Panc1 (cell line): Measurements from ENCODE around the gene ZNF808. TPM values are rescaled to one million over a fixed set of nuclear protein-coding genes. Genes with fewer than 3 reads are reported as not detected.
"Not testable (repeated sequence)": the region's sequence is repeated elsewhere in the genome, so short reads cannot be mapped to it uniquely, and the experiment has no call there.

Experiments
- ATAC-seq: fragments of 200-7000 bp; cut with Tn5 transposase; 2 replicates; pipeline ENCODE4 v1.9.1; 2020; ENCODE audit warnings: mild to moderate bottlenecking, moderate library complexity
- BruUV-seq: library from RNA; stranded (reverse); fragments of 400-500 nt; replicated peaks from 2 replicates; lab custom pipeline; 2021; lab: Mats Ljungman, UMichigan
- CTCF ChIA-PET: fragments of 300-600 bp; sonication (Branson Sonifier 250); formaldehyde crosslinking; loops from one replicate; lab custom pipeline; 2022; ENCODE audit warnings: antibody characterized with exemption; lab: Charles Lee
- POLR2A ChIA-PET: fragments of 300-600 bp; sonication (Branson Sonifier 250); formaldehyde crosslinking; loops from one replicate; lab custom pipeline; 2022; ENCODE audit warnings: antibody characterized with exemption; lab: Charles Lee
- DNase-seq: peaks from one replicate; pipeline ENCODE4 v3.0.0-alpha.2; 2010; ENCODE audit warnings: low read depth, low spot score
- H3K27ac ChIP-seq: 2 replicates; pipeline ENCODE4 v1.5.1; 2011; ENCODE audit warnings: mild to moderate bottlenecking, low read length, inconsistent platforms
- H3K27me3 ChIP-seq: fragments of 200-500 bp; sonication (Bioruptor generic); 2 replicates; pipeline ENCODE4 v1.6.0; 2014; ENCODE audit warnings: low read length, inconsistent platforms; ENCODE audit not compliant: control insufficient read depth, insufficient read depth
- H3K36me3 ChIP-seq: fragments of 200-500 bp; sonication (Bioruptor generic); 2 replicates; pipeline ENCODE4 v1.5.1; 2014; ENCODE audit warnings: inconsistent platforms, mild to moderate bottlenecking, low read length, moderate library complexity; ENCODE audit not compliant: control insufficient read depth, insufficient read depth
- H3K4me1 ChIP-seq: 2 replicates; pipeline ENCODE4 v1.5.1; 2011; ENCODE audit warnings: inconsistent platforms, mild to moderate bottlenecking, low read length, moderate library complexity; ENCODE audit not compliant: control insufficient read depth, insufficient read depth
- H3K4me3 ChIP-seq, 2 experiments: 2 replicates each; pipeline ENCODE4 v1.5.1; 2011 to 2012; ENCODE audit warnings: low read depth in 2 of 2, low read length in 2 of 2, mild to moderate bottlenecking in 2 of 2, inconsistent platforms in 1 of 2, moderate library complexity in 1 of 2
- H3K9me3 ChIP-seq: fragments of 200-500 bp; sonication (Bioruptor generic); 2 replicates; pipeline ENCODE4 v1.5.1; 2014; ENCODE audit warnings: low read depth, mild to moderate bottlenecking, inconsistent platforms, low read length, moderate library complexity; ENCODE audit not compliant: control insufficient read depth, insufficient read depth
- POLR2AphosphoS5 ChIP-seq: IDR thresholded peaks from 2 replicates; pipeline ENCODE4 v1.6.1; 2012; ENCODE audit warnings: mild to moderate bottlenecking, low read depth, low read length, moderate library complexity
- SIN3A ChIP-seq: IDR thresholded peaks from 2 replicates; pipeline ENCODE4 v1.6.1; 2012; ENCODE audit warnings: low read depth, mild to moderate bottlenecking, low read length, moderate library complexity, borderline replicate concordance; ENCODE audit not compliant: insufficient read depth
- TCF7L2 ChIP-seq: IDR thresholded peaks from 2 replicates; pipeline ENCODE4 v1.6.1; 2011; ENCODE audit warnings: mild to moderate bottlenecking, low read depth, low read length, inconsistent platforms
- in situ Hi-C: cut with HindIII; loops from 2 replicates; pipeline ENCODE4 v1.10.0; 2016; ENCODE audit warnings: low sequenced_read_pairs, low pct_unique_long_range_greater_than_20kb
- intact Hi-C: fragments of 100-400 bp; cut with micrococcal nuclease; formaldehyde crosslinking; loops from one replicate; pipeline ENCODE4 v1.10.0; 2022; ENCODE audit not compliant: unreplicated experiment
- total RNA-seq: library from RNA; stranded (reverse); gene quantifications from one replicate; pipeline ENCODE4 v1.2.1, GENCODE V29; 2021; ENCODE audit not compliant: unreplicated experiment
- TF ChIP-seq, protein P1 (sequence below), 2 experiments: IDR thresholded peaks; 2 replicates each; pipeline ENCODE4 v1.6.1; 2011 to 2012; ENCODE audit warnings: low read depth in 2 of 2, control low read depth in 1 of 2, low read length in 1 of 2, mild to moderate bottlenecking in 1 of 2, moderate library complexity in 1 of 2; ENCODE audit not compliant: insufficient read depth in 1 of 2
- TF ChIP-seq, protein P2 (sequence below): fragments of 450-650 bp; IDR thresholded peaks from 2 replicates; pipeline ENCODE4 v1.5.1; 2017; ENCODE audit warnings: mild to moderate bottlenecking

Gene ZNF808
- total RNA-seq, 1 experiment from 2014 or later, result 19.1 TPM

DNA sequence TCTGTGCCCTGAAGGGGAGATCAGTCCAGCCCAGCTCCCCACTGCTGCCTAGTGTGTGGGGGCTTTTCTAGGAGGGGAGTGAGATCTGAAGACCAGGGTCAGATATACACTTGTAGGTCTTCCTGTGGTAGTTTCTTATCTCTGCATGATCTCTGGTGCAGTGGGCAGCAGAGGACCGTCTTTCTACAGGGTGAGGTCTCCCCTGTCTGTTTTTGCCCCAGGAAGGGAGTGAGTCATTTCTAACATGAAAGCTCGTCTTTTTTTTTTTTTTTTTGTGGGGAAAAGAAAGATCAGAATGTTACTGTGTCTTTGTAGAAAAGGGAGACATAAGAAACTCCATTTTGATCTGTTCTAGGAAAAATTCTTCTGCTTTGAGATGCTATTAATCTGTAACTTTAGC lies 8.8 kb upstream of the ZNF808 start:
- Histone ChIP-seq H3K4me1 (no peaks in the 10 kb centered on the region), H3K9me3 (no peaks in the 10 kb centered on the region), H3K4me3 (no peak overlapping the region), H3K27ac (no peak overlapping the region), H3K36me3 (no peaks in the 10 kb centered on the region), H3K27me3 (no peaks in the 10 kb centered on the region)
- DNase-seq (no peak), ATAC-seq (no peak)
- ChIA-PET POLR2A (no interaction called here), CTCF (no interaction called here)
- TF ChIP-seq TCF7L2, result no peak
- no peak for TF ChIP-seq POLR2AphosphoS5
- TF ChIP-seq, protein P1, sequence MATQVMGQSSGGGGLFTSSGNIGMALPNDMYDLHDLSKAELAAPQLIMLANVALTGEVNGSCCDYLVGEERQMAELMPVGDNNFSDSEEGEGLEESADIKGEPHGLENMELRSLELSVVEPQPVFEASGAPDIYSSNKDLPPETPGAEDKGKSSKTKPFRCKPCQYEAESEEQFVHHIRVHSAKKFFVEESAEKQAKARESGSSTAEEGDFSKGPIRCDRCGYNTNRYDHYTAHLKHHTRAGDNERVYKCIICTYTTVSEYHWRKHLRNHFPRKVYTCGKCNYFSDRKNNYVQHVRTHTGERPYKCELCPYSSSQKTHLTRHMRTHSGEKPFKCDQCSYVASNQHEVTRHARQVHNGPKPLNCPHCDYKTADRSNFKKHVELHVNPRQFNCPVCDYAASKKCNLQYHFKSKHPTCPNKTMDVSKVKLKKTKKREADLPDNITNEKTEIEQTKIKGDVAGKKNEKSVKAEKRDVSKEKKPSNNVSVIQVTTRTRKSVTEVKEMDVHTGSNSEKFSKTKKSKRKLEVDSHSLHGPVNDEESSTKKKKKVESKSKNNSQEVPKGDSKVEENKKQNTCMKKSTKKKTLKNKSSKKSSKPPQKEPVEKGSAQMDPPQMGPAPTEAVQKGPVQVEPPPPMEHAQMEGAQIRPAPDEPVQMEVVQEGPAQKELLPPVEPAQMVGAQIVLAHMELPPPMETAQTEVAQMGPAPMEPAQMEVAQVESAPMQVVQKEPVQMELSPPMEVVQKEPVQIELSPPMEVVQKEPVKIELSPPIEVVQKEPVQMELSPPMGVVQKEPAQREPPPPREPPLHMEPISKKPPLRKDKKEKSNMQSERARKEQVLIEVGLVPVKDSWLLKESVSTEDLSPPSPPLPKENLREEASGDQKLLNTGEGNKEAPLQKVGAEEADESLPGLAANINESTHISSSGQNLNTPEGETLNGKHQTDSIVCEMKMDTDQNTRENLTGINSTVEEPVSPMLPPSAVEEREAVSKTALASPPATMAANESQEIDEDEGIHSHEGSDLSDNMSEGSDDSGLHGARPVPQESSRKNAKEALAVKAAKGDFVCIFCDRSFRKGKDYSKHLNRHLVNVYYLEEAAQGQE (IDR thresholded peaks at IDR 0.05; ENCODE audit: insufficient read depth in 1 of 2, low read depth in 2 of 2, low read length in 1 of 2), result no peak
- TF ChIP-seq SIN3A, result no peak
- TF ChIP-seq, protein P2, sequence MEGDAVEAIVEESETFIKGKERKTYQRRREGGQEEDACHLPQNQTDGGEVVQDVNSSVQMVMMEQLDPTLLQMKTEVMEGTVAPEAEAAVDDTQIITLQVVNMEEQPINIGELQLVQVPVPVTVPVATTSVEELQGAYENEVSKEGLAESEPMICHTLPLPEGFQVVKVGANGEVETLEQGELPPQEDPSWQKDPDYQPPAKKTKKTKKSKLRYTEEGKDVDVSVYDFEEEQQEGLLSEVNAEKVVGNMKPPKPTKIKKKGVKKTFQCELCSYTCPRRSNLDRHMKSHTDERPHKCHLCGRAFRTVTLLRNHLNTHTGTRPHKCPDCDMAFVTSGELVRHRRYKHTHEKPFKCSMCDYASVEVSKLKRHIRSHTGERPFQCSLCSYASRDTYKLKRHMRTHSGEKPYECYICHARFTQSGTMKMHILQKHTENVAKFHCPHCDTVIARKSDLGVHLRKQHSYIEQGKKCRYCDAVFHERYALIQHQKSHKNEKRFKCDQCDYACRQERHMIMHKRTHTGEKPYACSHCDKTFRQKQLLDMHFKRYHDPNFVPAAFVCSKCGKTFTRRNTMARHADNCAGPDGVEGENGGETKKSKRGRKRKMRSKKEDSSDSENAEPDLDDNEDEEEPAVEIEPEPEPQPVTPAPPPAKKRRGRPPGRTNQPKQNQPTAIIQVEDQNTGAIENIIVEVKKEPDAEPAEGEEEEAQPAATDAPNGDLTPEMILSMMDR, result no peak
- no TSS peak for BruUV-seq
- intact Hi-C loops (no loop called here), in situ Hi-C loops (no loop called here)

DNA sequence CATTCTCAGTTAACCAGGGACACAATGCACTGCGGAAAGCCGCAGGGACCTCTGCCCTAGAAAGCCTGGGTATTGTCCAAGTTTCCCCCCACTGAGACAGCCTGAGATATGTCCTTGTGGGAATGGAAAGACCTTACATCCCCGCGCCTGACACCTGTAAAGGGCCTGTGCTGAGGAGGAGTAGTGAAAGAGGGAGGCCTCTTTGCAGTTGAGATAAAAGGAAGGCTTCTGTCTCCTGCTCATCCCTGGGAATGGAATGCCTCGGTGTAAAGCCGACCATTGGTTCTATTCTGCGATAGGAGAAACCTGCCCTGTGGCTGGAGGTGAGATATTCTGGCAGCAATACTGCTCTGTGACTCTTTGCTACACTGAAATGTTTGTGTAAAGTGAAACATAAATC lies 8.3 kb upstream of the ZNF808 start:
- H3K36me3 ChIP-seq, H3K4me1 ChIP-seq, H3K27me3 ChIP-seq, ATAC-seq, H3K27ac ChIP-seq, H3K4me3 ChIP-seq, BruUV-seq, in situ Hi-C loops, CTCF ChIA-PET, POLR2A ChIA-PET, intact Hi-C loops, H3K9me3 ChIP-seq, DNase-seq: not testable (repeated sequence)

DNA sequence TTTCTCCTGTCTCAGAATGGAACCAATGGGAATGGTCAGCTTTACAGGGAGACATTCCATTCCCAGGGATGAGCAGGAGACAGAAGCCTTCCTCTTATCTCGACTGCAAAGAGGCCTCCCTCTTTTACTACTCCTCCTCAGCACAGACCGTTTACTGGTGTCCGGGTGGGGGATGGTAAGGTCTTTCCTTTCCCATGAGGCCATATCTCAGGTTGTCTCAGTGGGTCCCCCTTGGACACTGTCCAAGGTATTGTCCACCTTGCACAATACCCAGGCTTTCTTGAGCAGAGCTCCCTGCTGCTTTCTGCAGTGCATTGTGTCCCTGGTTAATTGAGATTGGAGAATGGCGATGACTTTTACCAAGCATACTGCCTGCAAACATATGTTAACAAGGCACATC lies 7.5 kb upstream of the ZNF808 start:
- no TSS peak for BruUV-seq
- intact Hi-C loops, result no loop called here
- TF ChIP-seq, protein P2, result no peak
- CTCF ChIA-PET, result no interaction called here
- in situ Hi-C loops, result no loop called here
- ATAC-seq (no peak), DNase-seq (no peak)
- no peak overlapping the region for H3K4me3 ChIP-seq
- no peaks in the 10 kb centered on the region for H3K27me3 ChIP-seq
- H3K4me1 ChIP-seq, result no peaks in the 10 kb centered on the region
- H3K9me3 ChIP-seq, result 0 out of 2 replicates have a peak, but pooled peaks cover 3% of the 10 kb centered on the region
- no peaks in the 10 kb centered on the region for H3K36me3 ChIP-seq
- POLR2A ChIA-PET, result no interaction called here
- H3K27ac ChIP-seq, result no peak overlapping the region
